Endothelial cell (in vitro differentiated cells): ENCODE measurements around the gene IFNL2. TPM values are rescaled to one million over a fixed set of nuclear protein-coding genes. Genes with fewer than 3 reads are reported as not detected.
"Not testable (repeated sequence)": the region's sequence is repeated elsewhere in the genome, so short reads cannot be mapped to it uniquely, and the experiment has no call there.

Experiments used
- DNase-seq: peaks from one replicate; pipeline ENCODE4 v3.0.0; 2021; ENCODE audit warnings: low spot score
- H3K27ac Mint-ChIP-seq: one replicate; pipeline ENCODE4 v1.8.0; 2021; ENCODE audit warnings: mixed read lengths, inconsistent platforms; ENCODE audit not compliant: unreplicated experiment
- H3K27me3 Mint-ChIP-seq: one replicate; pipeline ENCODE4 v1.8.0; 2021; ENCODE audit warnings: mild to moderate bottlenecking, moderate library complexity, mixed read lengths, inconsistent platforms; ENCODE audit not compliant: unreplicated experiment
- H3K36me3 Mint-ChIP-seq: one replicate; pipeline ENCODE4 v1.8.0; 2021; ENCODE audit warnings: mild to moderate bottlenecking, low read depth, mixed read lengths, inconsistent platforms; ENCODE audit not compliant: unreplicated experiment
- H3K4me1 Mint-ChIP-seq: one replicate; pipeline ENCODE4 v1.8.0; 2021; ENCODE audit warnings: mild to moderate bottlenecking, mixed read lengths, inconsistent platforms; ENCODE audit not compliant: unreplicated experiment
- H3K4me3 Mint-ChIP-seq: one replicate; pipeline ENCODE4 v1.8.0; 2021; ENCODE audit warnings: mild to moderate bottlenecking, mixed read lengths, inconsistent platforms; ENCODE audit not compliant: unreplicated experiment
- H3K9me3 Mint-ChIP-seq: one replicate; pipeline ENCODE4 v1.8.0; 2021; ENCODE audit warnings: mixed read lengths, inconsistent platforms; ENCODE audit not compliant: unreplicated experiment
- CTCF ChIP-seq: fragments of 200-600 bp; sonication (generic); IDR thresholded peaks from one replicate; pipeline ENCODE4 v1.5.0; 2021; ENCODE audit warnings: antibody characterized with exemption; ENCODE audit not compliant: unreplicated experiment
- total RNA-seq: library from RNA; stranded (reverse); fragmentation: NEBNext Ultra II Directional; extraction: Animal tissue kit (Norgen Biotek cat#: 25700); gene quantifications from one replicate; pipeline ENCODE4 v1.2.1, GENCODE V29; 2021; ENCODE audit not compliant: unreplicated experiment

Gene IFNL2
- total RNA-seq, 1 donor from 2014 or later: not detected

GRCh38 chr19:39245166-39245565 is 23.0 kb upstream of the IFNL2 start:
- not testable (repeated sequence) for H3K27ac Mint-ChIP-seq, H3K4me3 Mint-ChIP-seq, H3K36me3 Mint-ChIP-seq, DNase-seq, H3K4me1 Mint-ChIP-seq, H3K27me3 Mint-ChIP-seq, H3K9me3 Mint-ChIP-seq

DNA sequence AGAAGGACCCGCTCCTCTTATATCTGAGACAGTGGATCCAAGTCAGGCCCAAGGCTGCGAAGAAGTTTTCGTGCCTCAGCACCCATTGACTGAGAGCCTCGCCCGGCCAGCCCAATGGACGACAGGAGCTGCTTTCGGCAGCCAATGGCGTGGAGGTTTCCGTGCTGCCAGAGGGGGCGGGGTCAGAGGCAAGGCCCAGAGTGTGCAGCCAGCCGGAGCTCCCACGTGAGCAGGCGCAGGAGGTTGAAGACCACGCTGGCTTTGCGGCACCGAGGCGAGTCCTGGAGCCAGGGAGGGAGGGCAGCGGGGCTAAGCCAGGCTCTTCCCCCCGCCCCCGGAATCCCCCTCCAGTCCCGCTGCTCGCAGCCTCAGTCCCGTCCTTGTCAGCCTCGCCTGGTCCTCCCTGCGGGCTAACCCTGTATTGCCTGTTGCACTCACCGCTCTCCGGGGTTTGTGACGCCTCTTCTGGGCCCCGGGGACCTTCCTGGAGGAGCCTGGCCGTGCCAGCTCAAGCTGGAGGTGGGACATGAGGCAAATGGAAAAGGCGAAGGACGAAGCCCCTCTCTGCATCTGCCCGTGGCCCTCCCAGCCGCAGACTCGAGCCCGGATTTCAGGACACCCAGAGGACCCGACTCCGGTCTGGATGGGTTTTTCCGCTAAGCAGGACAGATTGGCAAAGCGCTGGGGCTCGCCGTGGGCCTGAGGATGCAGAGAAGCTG is 21.1 kb upstream of the IFNL2 start:
- Mint-ChIP-seq H3K4me1 (peaks cover 2% of the 10 kb centered on the region), H3K27ac (no peak overlapping the region), H3K9me3 (no peaks in the 10 kb centered on the region), H3K27me3 (peaks cover 10% of the 10 kb centered on the region), H3K4me3 (no peak overlapping the region), H3K36me3 (peaks cover 4% of the 10 kb centered on the region)
- DNase-seq: peak; percentile 30
- no peak for TF ChIP-seq CTCF

- Mint-ChIP-seq H3K36me3 (peaks cover 4% of the 10 kb centered on the region), H3K4me1 (peaks cover 2% of the 10 kb centered on the region), H3K4me3 (no peak overlapping the region), H3K9me3 (no peaks in the 10 kb centered on the region), H3K27ac (no peak overlapping the region), H3K27me3 (peaks cover 10% of the 10 kb centered on the region)
- TF ChIP-seq CTCF: no peak
- DNase-seq: peak; percentile 37
Observed at GRCh38 chr19:39247701-39248664, 20.2 kb upstream of the IFNL2 start.

DNA sequence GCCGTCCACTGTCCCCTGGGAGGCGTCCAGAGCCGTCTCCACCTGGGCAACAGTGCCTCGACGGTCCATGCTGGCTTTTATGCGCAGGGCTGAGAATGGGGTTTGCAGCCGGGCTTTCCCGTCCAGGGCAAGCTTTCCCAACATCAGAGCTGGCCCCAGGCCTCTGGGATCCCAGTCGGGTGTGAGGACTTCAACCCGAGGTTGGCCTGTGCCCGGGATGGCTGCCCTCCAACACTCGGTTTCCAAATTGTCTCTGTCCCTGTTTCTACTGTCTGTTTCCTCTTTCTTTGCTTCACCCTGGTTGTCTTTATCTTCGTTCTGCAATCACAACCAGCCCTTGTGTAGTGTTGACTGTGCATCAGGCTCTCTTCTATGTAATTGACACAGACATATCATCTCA is 19.4 kb upstream of the IFNL2 start, which contains the start of gene IFNL4:
IFNL4 (minus strand) TSS at position 51 of the 400 bp plus-strand sequence.
- H3K27me3 Mint-ChIP-seq: peaks cover 10% of the 10 kb centered on the region
- H3K4me3 Mint-ChIP-seq: no peak within 1 kb of the TSS
- H3K36me3 Mint-ChIP-seq: peaks cover 4% of the 10 kb centered on the region
- no peaks in the 10 kb centered on the region for H3K9me3 Mint-ChIP-seq
- H3K4me1 Mint-ChIP-seq: peaks cover 2% of the 10 kb centered on the region
- no peak for TF ChIP-seq CTCF
- no peak within 1 kb of the TSS for H3K27ac Mint-ChIP-seq
- no peak for DNase-seq

DNA sequence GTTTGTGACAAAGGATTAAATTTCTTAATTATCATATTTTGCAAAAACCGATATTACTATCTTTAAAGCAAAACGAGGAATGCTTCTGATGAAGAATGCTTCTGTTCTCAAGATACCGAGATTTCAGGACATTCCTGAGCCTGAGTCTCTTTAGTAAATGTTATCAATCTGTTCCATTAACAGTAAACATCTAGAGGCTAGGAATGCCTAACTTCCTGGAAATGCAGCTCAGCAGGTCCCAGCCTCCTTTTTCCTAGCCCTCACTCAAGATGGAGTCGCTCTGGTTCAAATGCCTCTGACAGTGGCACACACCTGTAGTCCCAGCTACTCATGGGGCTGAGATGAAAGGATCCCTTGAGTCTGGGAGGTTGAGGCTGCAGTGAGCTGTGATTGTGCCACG is 17.1 kb upstream of the IFNL2 start:
- DNase-seq: no peak
- Mint-ChIP-seq H3K4me1 (peaks cover 2% of the 10 kb centered on the region), H3K36me3 (peaks cover 4% of the 10 kb centered on the region), H3K27me3 (peaks cover 11% of the 10 kb centered on the region), H3K27ac (no peak overlapping the region), H3K4me3 (no peak overlapping the region), H3K9me3 (no peaks in the 10 kb centered on the region)
- TF ChIP-seq CTCF: no peak
